Gastroesophageal sphincter (tissue), 4 donors: ENCODE data around the gene KCNN4. TPM values are rescaled to one million over a fixed set of nuclear protein-coding genes. Genes with fewer than 3 reads are reported as not detected.
"Not testable (repeated sequence)": the region's sequence is repeated elsewhere in the genome, so short reads cannot be mapped to it uniquely, and the experiment has no call there.

ENCODE experiments used
- ATAC-seq: fragments of 150-250 bp; one replicate; pipeline ENCODE4 v1.9.1; 2016; ENCODE audit warnings: mild to moderate bottlenecking, moderate library complexity
- H3K27ac ChIP-seq, 4 donors: fragments of 200-600 bp; sonication (generic) in 3 of 4; 1 replicate in 3 of 4; 2 replicates in 1 of 4; pipeline ENCODE4 v1.5.1; 2016 to 2019
- H3K27me3 ChIP-seq: fragments of 200-600 bp; sonication (generic); one replicate; pipeline ENCODE4 v1.5.1; 2019
- H3K36me3 ChIP-seq, 2 donors: fragments of 200-600 bp; sonication (generic); one replicate each; pipeline ENCODE4 v1.5.1; 2019; ENCODE audit warnings: control low read depth in 1 of 2
- H3K4me1 ChIP-seq, 3 donors: fragments of 200-600 bp; sonication (generic); 1 replicate in 2 of 3; 2 replicates in 1 of 3; pipeline ENCODE4 v1.5.1; 2016 to 2019; ENCODE audit warnings: control low read depth in 2 of 3
- H3K4me3 ChIP-seq, 2 donors: fragments of 200-600 bp; sonication (generic); one replicate each; pipeline ENCODE4 v1.5.1; 2019; ENCODE audit warnings: mild to moderate bottlenecking in 1 of 2, moderate library complexity in 1 of 2
- H3K9me3 ChIP-seq, 3 donors: fragments of 200-600 bp; sonication (generic); one replicate each; pipeline ENCODE4 v1.5.1; 2017 to 2019; ENCODE audit warnings: control low read depth in 2 of 3
- EP300 ChIP-seq: sonication (generic); formaldehyde crosslinking; IDR thresholded peaks from one replicate; pipeline ENCODE4 v1.6.1; 2017; ENCODE audit warnings: antibody characterized with exemption, mild to moderate bottlenecking
- POLR2A ChIP-seq, 2 donors: fragments of 450-650 bp; IDR thresholded peaks; one replicate each; pipeline ENCODE4 v1.6.1; 2017; ENCODE audit warnings: antibody characterized with exemption in 2 of 2, mild to moderate bottlenecking in 2 of 2, moderate library complexity in 1 of 2
- POLR2AphosphoS5 ChIP-seq: sonication (generic); formaldehyde crosslinking; IDR thresholded peaks from one replicate; pipeline ENCODE4 v1.6.1; 2017; ENCODE audit warnings: antibody characterized with exemption
- WGBS, 2 donors: methylation state at CpG; one replicate each; pipeline ENCODE4 v1.1.5; 2018; ENCODE audit warnings: low coverage in 1 of 2; 5-methylcytosine and 5-hydroxymethylcytosine counted together
- total RNA-seq, 4 donors: library from RNA; depleted of rRNA; stranded (reverse); fragments of >200 nt; gene quantifications; one replicate each; pipeline ENCODE4 v1.1.0, GENCODE V29; 2016
- TF ChIP-seq, protein P1 (sequence below), 4 experiments: fragments of 200-600 bp in 2 of 4; fragments of 450-650 bp in 2 of 4; sonication (generic) in 1 of 4; IDR thresholded peaks; one replicate each; pipeline ENCODE4 v1.5.1; 2017 to 2019; ENCODE audit warnings: antibody characterized with exemption in 4 of 4, mild to moderate bottlenecking in 2 of 4, moderate library complexity in 2 of 4

The KCNN4 gene
- total RNA-seq, 4 donors from 2014 or later = 1.8 to 7.1 (median 3.4) TPM

DNA sequence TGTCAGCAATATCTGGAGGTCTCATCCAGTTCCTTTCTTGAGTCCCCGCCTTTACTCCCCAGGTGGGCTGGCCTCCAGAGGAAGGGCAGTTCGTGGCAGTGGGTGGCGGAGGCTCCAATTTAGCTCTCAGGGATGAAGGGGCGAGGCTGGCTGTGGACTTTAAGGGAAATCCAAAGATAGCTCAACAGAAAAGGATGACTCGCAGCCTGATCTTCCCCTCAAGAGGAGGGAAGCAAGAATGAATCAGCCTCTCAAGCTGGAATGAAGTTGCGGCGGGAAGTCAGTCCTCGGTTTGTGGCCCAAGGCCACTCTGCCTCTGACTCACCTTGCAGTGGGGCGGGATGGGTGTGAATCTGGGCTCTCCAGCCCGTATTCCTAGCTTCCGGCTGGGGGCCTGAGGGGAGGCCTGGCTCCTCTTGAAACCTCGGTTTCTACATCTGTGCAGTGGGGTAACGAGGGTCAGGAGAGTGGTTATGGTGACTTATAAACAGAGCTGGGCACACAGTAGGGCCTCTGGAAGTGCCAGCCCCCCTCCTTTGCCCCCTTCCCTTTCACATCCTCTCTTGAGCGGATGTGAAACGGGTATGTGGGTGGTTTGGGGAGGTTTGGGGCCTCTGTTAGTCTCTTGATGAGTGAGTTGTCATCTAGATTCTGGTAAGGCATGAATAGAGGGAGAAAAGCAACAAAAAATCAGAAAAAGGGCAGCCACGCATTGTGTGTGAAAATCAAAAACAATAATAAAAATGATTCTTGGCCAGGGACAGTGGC lies 15.5 kb downstream of the KCNN4 start:
- peaks cover 7% of the 10 kb centered on the region for H3K27me3 ChIP-seq
- H3K27ac ChIP-seq = peak overlapping the region in 3 of 4 donors; percentile 54 to 71 (median 70)
- no peaks in the 10 kb centered on the region for H3K36me3 ChIP-seq
- TF ChIP-seq POLR2A (IDR thresholded peaks at IDR 0.05) (no peak), EP300 (no peak), POLR2AphosphoS5 (no peak)
- TF ChIP-seq, protein P1, sequence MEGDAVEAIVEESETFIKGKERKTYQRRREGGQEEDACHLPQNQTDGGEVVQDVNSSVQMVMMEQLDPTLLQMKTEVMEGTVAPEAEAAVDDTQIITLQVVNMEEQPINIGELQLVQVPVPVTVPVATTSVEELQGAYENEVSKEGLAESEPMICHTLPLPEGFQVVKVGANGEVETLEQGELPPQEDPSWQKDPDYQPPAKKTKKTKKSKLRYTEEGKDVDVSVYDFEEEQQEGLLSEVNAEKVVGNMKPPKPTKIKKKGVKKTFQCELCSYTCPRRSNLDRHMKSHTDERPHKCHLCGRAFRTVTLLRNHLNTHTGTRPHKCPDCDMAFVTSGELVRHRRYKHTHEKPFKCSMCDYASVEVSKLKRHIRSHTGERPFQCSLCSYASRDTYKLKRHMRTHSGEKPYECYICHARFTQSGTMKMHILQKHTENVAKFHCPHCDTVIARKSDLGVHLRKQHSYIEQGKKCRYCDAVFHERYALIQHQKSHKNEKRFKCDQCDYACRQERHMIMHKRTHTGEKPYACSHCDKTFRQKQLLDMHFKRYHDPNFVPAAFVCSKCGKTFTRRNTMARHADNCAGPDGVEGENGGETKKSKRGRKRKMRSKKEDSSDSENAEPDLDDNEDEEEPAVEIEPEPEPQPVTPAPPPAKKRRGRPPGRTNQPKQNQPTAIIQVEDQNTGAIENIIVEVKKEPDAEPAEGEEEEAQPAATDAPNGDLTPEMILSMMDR (IDR thresholded peaks at IDR 0.05) = no peak
- H3K4me3 ChIP-seq = no peak overlapping the region
- peak; percentile 90 for ATAC-seq
- H3K4me1 ChIP-seq = peaks cover 0 to 6% (median 4%) of the 10 kb centered on the region in 3 donors
- no peaks in the 10 kb centered on the region for H3K9me3 ChIP-seq
- WGBS, 2 donors = 20 to 63% methylated on average over 2 to 11 of the region's 16 CpGs

DNA sequence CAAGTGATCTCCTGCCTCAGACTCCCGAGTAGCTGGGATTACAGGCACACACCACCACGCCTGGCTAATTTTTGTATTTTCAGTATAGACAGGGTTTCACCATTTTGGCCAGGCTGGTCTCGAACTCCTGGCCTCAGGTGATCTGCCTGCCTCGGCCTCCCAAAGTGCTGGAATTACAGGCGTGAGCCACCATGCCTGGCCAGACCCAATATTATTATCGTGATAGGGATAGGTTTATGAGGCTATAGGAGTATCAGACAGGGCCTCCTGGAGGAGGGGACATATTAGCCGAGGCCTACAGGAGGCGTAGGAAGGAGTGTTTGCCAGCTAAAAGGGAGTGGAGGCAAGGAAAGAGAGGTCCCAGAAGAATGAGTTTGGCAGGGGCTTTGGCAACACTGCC lies 16.1 kb downstream of the KCNN4 start:
- not testable (repeated sequence) for H3K9me3 ChIP-seq, H3K27me3 ChIP-seq, H3K4me1 ChIP-seq, H3K36me3 ChIP-seq, H3K4me3 ChIP-seq
- H3K27ac ChIP-seq = peak overlapping the region in 3 of 4 donors; percentile 54 to 71 (median 70)
- peak; percentile 11 for ATAC-seq
- 57% methylated on average over 2 of the region's 8 CpGs; no CpG with 5 or more reads in 1 of the 2 donors for WGBS, 2 donors

DNA sequence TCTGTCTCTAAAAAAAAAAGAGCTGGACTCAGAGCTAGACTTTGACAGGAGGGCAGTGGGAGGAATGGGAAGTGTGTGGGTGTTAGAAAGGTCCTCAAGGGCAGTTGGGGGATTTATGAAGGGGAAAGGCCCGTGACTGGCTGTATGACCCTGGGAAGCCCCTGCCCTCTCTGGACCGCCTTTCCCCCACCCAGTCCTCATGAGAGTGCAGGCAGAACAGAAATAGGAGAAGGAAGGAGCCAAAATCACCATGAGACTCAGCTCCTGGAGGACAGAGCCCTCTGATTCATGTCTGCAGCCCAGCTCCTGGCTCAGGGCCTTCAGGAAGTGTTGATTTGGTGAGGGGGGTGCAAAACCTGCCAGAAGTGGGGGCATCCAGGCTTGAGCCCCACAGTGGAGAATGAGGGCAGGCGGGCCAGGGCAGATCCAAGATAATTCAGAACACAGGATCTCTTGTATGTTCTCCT lies 17.3 kb downstream of the KCNN4 start:
- peak; percentile 26 for ATAC-seq
- 6 to 46% methylated on average over 2 to 3 of the region's 3 CpGs for WGBS, 2 donors
- H3K36me3 ChIP-seq = no peaks in the 10 kb centered on the region
- TF ChIP-seq, protein P1 (IDR thresholded peaks at IDR 0.05) = no peak
- no peak for TF ChIP-seq POLR2A (IDR thresholded peaks at IDR 0.05)
- TF ChIP-seq EP300 = no peak
- no peak for TF ChIP-seq POLR2AphosphoS5
- H3K27me3 ChIP-seq = peaks cover 7% of the 10 kb centered on the region
- peak overlapping the region in 1 of 4 donors; percentile 71 for H3K27ac ChIP-seq
- no peak overlapping the region for H3K4me3 ChIP-seq
- peaks cover 0 to 6% (median 4%) of the 10 kb centered on the region in 3 donors for H3K4me1 ChIP-seq
- H3K9me3 ChIP-seq = no peaks in the 10 kb centered on the region

DNA sequence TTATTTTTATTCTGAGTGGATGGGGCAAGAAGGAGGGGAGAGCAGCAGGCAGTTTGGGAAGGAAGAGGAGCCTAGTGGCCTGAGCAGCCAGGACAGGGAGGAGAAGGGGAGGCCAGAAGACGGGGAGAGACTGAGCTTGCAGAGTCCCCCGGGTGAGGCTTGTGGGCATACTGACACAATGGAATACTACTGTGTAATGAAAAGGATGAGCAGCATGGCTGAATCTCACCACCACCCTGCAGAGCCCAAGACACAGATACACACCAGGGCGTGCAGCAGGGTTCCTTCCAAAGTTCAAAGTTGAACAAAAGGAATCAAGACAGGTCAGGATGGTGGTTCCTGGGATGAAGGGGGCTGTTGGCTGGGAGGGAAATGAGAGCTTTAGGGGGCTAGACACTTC lies 18.0 kb downstream of the KCNN4 start:
- ATAC-seq = no peak
- H3K27me3 ChIP-seq = peaks cover 7% of the 10 kb centered on the region
- TF ChIP-seq POLR2AphosphoS5 (no peak), EP300 (no peak), POLR2A (IDR thresholded peaks at IDR 0.05) (no peak)
- TF ChIP-seq, protein P1 (IDR thresholded peaks at IDR 0.05) = no peak
- H3K27ac ChIP-seq = no peak overlapping the region
- H3K9me3 ChIP-seq = no peaks in the 10 kb centered on the region
- no peaks in the 10 kb centered on the region for H3K36me3 ChIP-seq
- H3K4me3 ChIP-seq = no peak overlapping the region
- 66% methylated on average over 3 of the region's 3 CpGs; no CpG with 5 or more reads in 1 of the 2 donors for WGBS, 2 donors
- H3K4me1 ChIP-seq = peaks cover 0 to 6% (median 4%) of the 10 kb centered on the region in 3 donors

DNA sequence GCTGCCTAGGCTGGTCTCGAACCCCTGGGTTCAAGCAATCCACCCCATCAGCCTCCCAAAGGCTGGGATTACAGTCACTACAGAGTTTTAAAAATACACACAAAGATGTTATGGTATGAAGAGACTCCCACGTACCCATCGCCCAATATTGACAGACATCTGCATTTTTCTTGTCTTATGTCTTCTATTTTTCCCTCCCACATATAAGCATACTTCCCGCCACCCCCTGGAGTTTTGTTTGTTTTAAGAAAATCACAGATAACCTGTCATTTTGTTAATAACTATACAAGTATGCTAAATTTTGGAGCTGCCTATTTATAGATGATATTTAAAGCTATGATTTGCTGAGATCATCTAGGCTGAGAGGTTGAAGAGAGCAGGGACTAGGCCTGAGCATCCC lies 19.8 kb downstream of the KCNN4 start:
- ATAC-seq = no peak
- WGBS, 2 donors = 86 to 92% methylated on average over 3 to 4 of the region's 4 CpGs
- no peaks in the 10 kb centered on the region for H3K36me3 ChIP-seq
- TF ChIP-seq POLR2A (IDR thresholded peaks at IDR 0.05) (no peak), EP300 (no peak), POLR2AphosphoS5 (no peak)
- TF ChIP-seq, protein P1 (IDR thresholded peaks at IDR 0.05) = no peak
- H3K27ac ChIP-seq = no peak overlapping the region
- peaks cover 0 to 6% (median 4%) of the 10 kb centered on the region in 3 donors for H3K4me1 ChIP-seq
- no peaks in the 10 kb centered on the region for H3K9me3 ChIP-seq
- H3K27me3 ChIP-seq = peaks cover 7% of the 10 kb centered on the region
- no peak overlapping the region for H3K4me3 ChIP-seq
